GM19193 (cell line): ENCODE results near the gene GNG7.

Experiments
- POLR2A ChIP-seq: IDR thresholded peaks from 4 replicates; pipeline ENCODE4 v1.6.1; 2011; ENCODE audit not compliant: insufficient read depth, insufficient read length; ENCODE audit errors: extremely low read depth

GNG7 gene

GRCh38 chr19:2701361-2702169, 929 bp downstream of the GNG7 start:
- no peak for TF ChIP-seq POLR2A

GRCh38 chr19:2700660-2701360, 1.7 kb downstream of the GNG7 start:
- no peak for TF ChIP-seq POLR2A

- TF ChIP-seq POLR2A: no peak
Observed at GRCh38 chr19:2699413-2700140, 2.9 kb downstream of the GNG7 start.

- no peak for TF ChIP-seq POLR2A
Observed at GRCh38 chr19:2694196-2694595, 8.3 kb downstream of the GNG7 start.

GRCh38 chr19:2693492-2694160, 8.9 kb downstream of the GNG7 start:
- no peak for TF ChIP-seq POLR2A

- no peak for TF ChIP-seq POLR2A
Observed at GRCh38 chr19:2691951-2692350, 10.5 kb downstream of the GNG7 start.

- no peak for TF ChIP-seq POLR2A
Observed at GRCh38 chr19:2690856-2691255, 11.6 kb downstream of the GNG7 start.

GRCh38 chr19:2686360-2686759, 16.1 kb downstream of the GNG7 start:
- TF ChIP-seq POLR2A: no peak

GRCh38 chr19:2685204-2685704, 17.2 kb downstream of the GNG7 start:
- no peak for TF ChIP-seq POLR2A

GRCh38 chr19:2683430-2684003, 19.0 kb downstream of the GNG7 start:
- no peak for TF ChIP-seq POLR2A

GRCh38 chr19:2680808-2681207, 21.7 kb downstream of the GNG7 start:
- TF ChIP-seq POLR2A: no peak

- no peak for TF ChIP-seq POLR2A
Observed at GRCh38 chr19:2679439-2679838, 23.1 kb downstream of the GNG7 start.

GRCh38 chr19:2678044-2678671, 24.3 kb downstream of the GNG7 start:
- TF ChIP-seq POLR2A: no peak

- no peak for TF ChIP-seq POLR2A
Observed at GRCh38 chr19:2676823-2677222, 25.7 kb downstream of the GNG7 start.
